ENCODE results near the gene ZSCAN21.

Gene ZSCAN21

DNA sequence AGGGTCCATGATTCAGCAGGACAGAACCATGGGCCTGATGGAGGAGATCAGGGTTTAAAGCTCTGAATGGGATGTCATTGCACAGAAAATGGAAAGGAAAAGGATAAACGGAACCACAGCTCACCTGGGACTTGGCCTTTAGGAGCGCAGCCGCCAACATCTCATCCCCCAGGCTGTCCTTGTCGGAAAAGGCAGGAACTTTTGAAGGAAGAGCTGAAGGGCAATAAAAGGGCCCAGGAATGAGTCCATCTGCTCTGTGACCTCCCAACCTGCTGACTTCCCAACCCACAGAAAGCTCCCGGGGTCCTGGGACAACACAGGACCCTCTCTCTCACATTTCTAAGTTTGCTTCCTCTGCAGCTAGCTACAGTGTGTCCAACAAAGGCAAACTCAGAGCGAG lies 25.8 kb downstream of the ZSCAN21 start:
- no peak for DNase-seq (ENCODE audit: low read depth in 3 of 3)

- no peak for DNase-seq (ENCODE audit: low read depth in 3 of 3)
These were observed 27.6 kb downstream of the ZSCAN21 start for GRCh38 chr7:100077205-100077604.

DNA sequence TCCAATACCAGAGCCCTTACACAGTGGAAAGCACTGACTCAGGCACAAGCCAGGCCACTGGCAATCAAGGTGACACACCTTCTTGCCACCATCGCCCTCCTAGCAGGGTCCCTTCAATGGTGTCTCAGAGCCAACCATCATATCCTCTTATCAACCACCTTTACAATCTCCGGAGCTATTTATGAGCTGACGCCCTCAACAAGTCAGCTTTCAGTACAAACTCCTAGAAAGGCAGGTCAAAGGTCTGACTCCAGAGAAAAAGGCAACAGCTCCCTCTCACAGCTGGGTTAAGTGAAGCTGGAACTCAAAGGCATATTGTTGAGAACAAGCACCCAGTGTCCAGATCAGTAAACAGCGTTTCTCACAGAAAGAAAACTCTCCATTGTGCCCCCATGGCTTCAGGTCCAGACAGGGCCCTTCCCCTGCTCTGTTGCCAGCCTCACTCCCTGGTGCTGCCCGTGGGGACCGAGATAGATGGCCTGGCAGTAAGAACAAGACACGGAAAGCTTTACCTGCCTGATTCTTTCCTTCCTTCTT lies 29.5 kb downstream of the ZSCAN21 start:
- DNase-seq (ENCODE audit: low read depth in 3 of 3): no peak

- DNase-seq (ENCODE audit: low read depth in 3 of 3): no peak
These were observed 31.4 kb downstream of the ZSCAN21 start for GRCh38 chr7:100080907-100081534.

DNA sequence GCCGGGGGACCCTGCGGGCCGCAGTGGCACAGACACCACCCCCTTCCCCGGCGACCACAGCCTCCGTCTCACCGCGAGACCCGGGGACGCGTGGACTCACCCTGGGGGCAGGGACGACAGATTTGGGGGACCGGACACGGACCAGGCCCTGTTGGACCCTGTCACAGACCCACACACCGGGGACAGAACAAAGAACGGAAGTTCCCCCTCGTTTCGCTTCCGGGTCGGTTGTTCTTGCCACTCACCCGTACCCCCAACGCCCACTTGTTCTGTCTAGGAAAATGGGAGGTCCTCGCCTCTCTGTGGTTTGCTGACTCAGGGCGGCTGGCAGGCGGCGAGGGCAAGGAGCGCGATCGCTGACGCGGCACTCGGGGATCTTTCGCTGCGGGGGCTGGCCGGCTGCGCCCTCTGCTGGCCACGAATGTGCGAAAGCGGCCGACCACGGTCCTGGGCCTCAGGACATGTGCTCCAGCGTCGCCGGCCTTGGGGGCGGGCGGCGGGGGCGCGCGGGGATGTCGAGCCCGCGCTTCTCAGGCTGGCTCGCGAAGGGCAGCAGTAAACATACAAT lies 32.0 kb downstream of the ZSCAN21 start, which contains the start of gene ZNF3:
ZNF3 (minus strand) TSS at position 189 of the 568 bp plus-strand sequence. CDS start 4,366 bp downstream, outside the sequence.
- DNase-seq (ENCODE audit: low read depth in 3 of 3): peak; percentile 97 to 98 (median 97)

DNA sequence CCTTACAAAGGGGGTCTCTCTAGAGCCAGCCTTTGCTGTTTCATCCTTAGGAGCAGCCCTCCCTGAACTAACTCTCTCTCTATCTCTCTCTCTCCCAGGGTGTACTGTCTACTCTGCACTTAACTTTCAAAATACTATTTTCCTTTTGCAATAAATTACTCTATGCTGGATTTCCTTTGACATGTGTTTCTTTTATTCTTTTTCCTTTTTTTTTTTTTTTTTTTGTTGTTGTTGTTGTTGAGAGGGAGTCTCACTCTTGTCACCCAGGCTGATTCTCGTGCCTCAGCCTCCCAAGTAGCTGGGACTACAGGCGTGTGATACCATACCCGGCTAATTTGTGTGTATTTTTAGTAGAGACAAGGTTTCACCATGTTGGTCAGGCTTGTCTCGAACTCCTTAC lies 33.4 kb downstream of the ZSCAN21 start:
- DNase-seq (ENCODE audit: low read depth in 3 of 3): no peak

GRCh38 chr7:100085515-100085914 lies 35.9 kb downstream of the ZSCAN21 start:
- DNase-seq (ENCODE audit: low read depth in 3 of 3): no peak

DNA sequence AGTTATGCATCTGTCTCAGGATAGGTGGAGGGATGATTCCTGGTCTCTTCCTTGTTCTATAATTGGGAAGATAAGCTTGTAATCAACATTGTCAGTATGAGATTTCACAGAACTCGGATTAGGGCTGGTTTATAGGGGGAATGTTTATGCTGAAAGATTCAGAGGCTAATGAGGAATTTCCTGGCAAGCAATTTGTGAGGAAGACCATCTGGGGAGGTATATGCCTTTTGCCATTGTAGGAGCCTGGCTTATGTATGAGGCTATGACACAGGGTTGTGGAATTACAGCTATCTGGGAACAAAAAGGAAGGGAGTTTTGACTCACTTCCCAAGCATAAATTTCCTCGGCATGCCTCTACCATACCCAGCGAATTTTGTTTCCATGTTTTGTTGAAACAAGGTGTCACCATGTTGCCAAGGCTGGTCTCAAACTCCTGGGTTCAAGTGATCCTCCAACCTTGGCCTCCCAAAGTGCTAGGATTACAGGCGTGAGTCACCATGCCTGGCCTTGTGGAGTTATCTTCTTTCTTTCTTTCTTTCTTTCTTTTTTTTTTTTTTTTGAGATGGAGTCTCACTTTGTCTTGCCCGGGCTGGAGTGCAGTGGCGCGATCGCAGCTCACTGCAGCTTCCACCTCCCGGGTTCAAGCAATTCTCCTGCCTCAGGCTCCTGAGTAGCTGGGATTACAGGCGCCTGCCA lies 37.6 kb downstream of the ZSCAN21 start:
- no peak for DNase-seq (ENCODE audit: low read depth in 3 of 3)

DNA sequence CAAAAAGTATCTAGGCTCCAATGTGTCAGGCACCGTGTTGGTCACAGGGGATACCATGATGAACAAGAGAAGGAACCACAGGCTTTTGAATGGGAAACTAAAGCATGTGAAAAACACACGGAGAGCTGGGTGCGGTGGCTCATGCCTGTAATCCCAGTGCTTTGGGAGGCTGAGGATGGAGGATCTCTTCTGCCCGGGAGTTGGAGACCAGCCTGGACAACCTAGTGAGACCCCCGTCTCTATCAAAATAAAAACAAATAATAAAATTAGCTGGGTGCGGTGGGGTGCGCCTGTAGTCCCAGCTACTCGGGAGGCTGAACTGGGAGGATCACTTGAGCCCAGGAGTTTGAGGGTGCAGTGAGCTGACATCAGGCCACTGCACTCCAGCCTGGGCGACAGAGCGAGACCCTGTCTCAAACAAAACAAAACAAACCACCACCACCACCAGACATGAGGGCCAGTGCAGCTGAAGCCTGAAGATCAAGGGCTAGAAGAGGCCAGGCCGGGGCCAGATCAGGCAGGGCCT lies 38.6 kb downstream of the ZSCAN21 start:
- no peak for DNase-seq (ENCODE audit: low read depth in 3 of 3)

GRCh38 chr7:100088621-100089457 lies 39.3 kb downstream of the ZSCAN21 start, which contains the start of gene COPS6:
Gene COPS6 (plus strand): TSS chr7:100088969. CDS start chr7:100088991, 22 bp downstream.
- DNase-seq (ENCODE audit: low read depth in 3 of 3): peak; percentile 70 to 87 (median 86)

- DNase-seq (ENCODE audit: low read depth in 3 of 3): no peak
These were observed 40.1 kb downstream of the ZSCAN21 start for GRCh38 chr7:100089458-100090196.

GRCh38 chr7:100090527-100091410 lies 41.2 kb downstream of the ZSCAN21 start:
- no peak for DNase-seq (ENCODE audit: low read depth in 3 of 3)

DNA sequence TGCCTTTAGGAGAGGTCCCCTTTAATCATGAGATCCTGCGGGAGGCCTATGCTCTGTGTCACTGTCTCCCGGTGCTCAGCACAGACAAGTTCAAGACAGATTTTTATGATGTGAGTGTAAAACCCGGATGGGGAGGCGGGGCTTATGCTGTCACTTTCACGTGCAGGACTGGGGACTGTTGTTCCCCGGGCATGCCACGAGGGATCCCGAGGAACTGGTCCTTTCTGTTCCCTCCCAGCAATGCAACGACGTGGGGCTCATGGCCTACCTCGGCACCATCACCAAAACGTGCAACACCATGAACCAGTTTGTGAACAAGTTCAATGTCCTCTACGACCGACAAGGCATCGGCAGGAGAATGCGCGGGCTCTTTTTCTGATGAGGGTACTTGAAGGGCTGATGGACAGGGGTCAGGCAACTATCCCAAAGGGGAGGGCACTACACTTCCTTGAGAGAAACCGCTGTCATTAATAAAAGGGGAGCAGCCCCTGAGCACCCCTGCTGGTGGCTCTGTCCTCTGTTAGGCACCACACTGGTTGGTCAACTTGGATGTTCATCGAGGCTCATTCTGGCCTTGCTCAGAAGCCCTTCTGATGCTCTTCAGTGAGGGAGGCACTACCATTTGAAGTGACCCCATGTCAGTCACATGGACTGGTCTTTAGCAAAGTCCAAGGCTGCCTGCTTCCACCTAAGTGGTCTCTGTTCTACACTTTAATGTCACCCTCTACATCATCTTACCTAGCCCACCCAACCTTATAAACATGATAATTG lies 42.0 kb downstream of the ZSCAN21 start:
- no peak for DNase-seq (ENCODE audit: low read depth in 3 of 3)

DNA sequence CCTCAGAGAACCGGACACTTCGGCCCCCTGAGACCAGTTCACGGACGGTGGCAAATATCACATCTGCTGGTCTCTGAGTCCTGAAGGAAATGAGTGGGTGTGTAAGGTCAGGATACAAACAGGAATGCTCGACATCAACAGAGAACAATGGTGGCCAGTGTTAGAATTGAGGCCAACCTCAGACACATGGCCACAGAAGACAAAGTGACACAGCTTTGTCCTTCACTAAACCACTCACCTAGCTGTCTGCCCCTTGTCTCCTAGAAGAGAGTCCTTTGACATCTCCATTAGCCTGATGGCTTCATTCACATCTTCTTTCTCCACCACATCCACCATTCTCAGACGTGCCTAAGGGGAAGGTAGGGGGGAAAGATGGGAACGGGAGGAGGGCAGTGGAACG lies 43.5 kb downstream of the ZSCAN21 start:
- no peak for DNase-seq (ENCODE audit: low read depth in 3 of 3)

DNA sequence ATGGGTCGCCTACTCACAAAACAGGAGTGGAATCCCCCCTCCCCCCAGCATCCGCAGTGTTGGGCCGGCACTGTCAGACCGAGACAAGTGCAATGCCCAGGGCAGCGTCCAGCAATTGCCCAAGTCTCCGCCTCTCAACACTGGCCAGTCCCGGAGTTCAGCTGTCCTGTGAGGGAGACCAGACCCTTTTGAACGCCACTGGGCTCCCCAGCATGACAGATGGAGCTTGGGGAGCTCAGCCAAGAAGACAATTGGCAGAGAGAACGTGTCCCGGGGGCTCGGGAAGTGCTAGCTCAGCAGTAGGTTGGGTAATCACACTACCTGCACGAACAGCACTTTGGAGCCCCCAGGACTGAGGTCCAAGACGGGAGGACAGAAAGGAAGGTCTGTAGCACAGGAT lies 43.9 kb downstream of the ZSCAN21 start:
- no peak for DNase-seq (ENCODE audit: low read depth in 3 of 3)

- no peak for DNase-seq (ENCODE audit: low read depth in 3 of 3)
These were observed 44.4 kb downstream of the ZSCAN21 start for GRCh38 chr7:100093925-100094486.

DNA sequence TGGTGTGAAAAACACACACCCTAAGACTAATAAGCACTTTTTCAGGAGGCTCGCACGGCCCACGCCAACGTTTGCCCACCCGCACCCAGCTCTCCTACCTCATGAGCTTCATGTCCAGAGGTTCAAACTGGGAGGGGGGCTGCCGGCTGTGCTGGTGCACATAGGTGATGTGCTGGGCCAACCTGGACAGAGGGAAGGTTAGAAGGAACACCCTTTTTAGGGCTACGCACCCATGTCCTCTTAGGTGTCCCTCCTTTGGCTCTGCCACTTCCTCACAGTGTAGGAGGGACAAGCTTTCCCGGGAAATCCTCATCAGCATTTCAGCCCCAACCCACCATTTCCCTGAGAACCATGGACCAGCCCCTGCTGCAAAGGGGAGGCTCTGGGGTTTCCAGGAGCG lies 45.7 kb downstream of the ZSCAN21 start:
- no peak for DNase-seq (ENCODE audit: low read depth in 3 of 3)

DNA sequence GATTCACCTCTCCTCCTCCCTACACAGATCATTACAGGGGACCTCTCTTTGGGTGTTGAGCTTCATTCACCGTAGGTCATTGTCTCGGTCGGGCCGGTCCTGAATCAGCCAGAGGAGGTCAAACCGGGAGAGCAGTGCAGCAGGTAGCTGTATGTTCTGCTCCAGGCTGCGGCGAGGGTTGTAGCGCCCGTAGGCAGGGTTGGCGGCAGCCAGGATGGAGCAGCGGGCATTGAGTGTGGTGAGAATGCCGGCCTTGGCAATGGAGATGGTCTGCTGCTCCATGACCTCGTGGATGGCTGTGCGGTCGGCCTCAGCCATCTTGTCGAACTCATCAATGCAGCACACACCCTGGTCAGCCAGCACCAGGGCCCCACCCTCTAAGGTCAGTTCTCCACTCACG lies 46.1 kb downstream of the ZSCAN21 start:
- no peak for DNase-seq (ENCODE audit: low read depth in 3 of 3)

DNA sequence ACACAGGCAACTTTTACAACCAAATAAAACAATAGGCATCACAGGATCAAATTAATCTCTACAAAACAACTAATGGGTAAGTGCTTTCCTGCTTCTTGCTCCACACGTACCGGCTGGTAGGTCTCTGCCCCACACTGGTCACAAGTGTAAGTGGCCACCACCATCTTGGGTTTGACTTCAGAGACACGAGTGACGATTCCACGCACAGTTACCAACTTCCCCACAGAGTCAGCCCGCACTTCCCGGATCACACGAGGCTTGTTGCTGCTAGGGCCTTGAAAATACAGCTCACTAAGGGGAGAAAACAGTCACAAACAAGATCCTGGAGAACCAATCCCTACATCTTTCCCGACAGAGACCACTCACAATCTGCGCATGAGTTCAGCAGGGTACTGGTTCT lies 49.3 kb downstream of the ZSCAN21 start:
- no peak for DNase-seq (ENCODE audit: low read depth in 3 of 3)

All from stimulated activated CD4-positive, alpha-beta T cell treated with anti-CD3 and anti-CD28 coated beads, TNF-alpha, amount 100 ng/mL, for 48 hours (primary cell).